ENCODE results near the gene DICER1. TPM values are rescaled to one million over a fixed set of nuclear protein-coding genes. Genes with fewer than 3 reads are reported as not detected.
A peak's percentile ranks its signal among the peaks of the same experiment; 100 is the strongest.
"Not testable (repeated sequence)": the region's sequence is repeated elsewhere in the genome, so short reads cannot be mapped to it uniquely, and the experiment has no call there.

Gene DICER1
- total RNA-seq, 1 donor from 2014 or later: 27.6 TPM

- peak in 1 of 2 donors; percentile 70 for DNase-seq (ENCODE audit: low read depth in 2 of 2)
Measured at GRCh38 chr14:95185033-95185766, 27.9 kb upstream of the DICER1 start.

GRCh38 chr14:95184413-95184790, 27.1 kb upstream of the DICER1 start:
- DNase-seq (ENCODE audit: low read depth in 2 of 2): peak in 1 of 2 donors; percentile 39

GRCh38 chr14:95183532-95184412, 26.4 kb upstream of the DICER1 start:
- peak; percentile 1 to 90 for DNase-seq (ENCODE audit: low read depth in 2 of 2)

GRCh38 chr14:95183082-95183481, 25.8 kb upstream of the DICER1 start:
- no peak for DNase-seq (ENCODE audit: low read depth in 2 of 2)

GRCh38 chr14:95182379-95182778, 25.1 kb upstream of the DICER1 start:
- no peak for DNase-seq (ENCODE audit: low read depth in 2 of 2)

GRCh38 chr14:95180966-95181741, 23.8 kb upstream of the DICER1 start:
- DNase-seq (ENCODE audit: low read depth in 2 of 2): no peak

GRCh38 chr14:95175670-95176069, 18.3 kb upstream of the DICER1 start:
- not testable (repeated sequence) for DNase-seq (ENCODE audit: low read depth in 2 of 2)

GRCh38 chr14:95174184-95174792, 17.0 kb upstream of the DICER1 start:
- DNase-seq (ENCODE audit: low read depth in 2 of 2): peak; percentile 13 to 21

GRCh38 chr14:95173518-95173917, 16.2 kb upstream of the DICER1 start:
- DNase-seq (ENCODE audit: low read depth in 2 of 2): no peak

GRCh38 chr14:95167177-95167576, 9.8 kb upstream of the DICER1 start:
- DNase-seq (ENCODE audit: low read depth in 2 of 2): no peak

GRCh38 chr14:95165517-95165916, 8.2 kb upstream of the DICER1 start:
- no peak for DNase-seq (ENCODE audit: low read depth in 2 of 2)

- DNase-seq (ENCODE audit: low read depth in 2 of 2): no peak
Measured at GRCh38 chr14:95164506-95164905, 7.2 kb upstream of the DICER1 start.

- DNase-seq (ENCODE audit: low read depth in 2 of 2): no peak
Measured at GRCh38 chr14:95163666-95164065, 6.3 kb upstream of the DICER1 start.

- no peak for DNase-seq (ENCODE audit: low read depth in 2 of 2)
Measured at GRCh38 chr14:95163132-95163531, 5.8 kb upstream of the DICER1 start.

GRCh38 chr14:95162641-95163040, 5.3 kb upstream of the DICER1 start:
- no peak for DNase-seq (ENCODE audit: low read depth in 2 of 2)

GRCh38 chr14:95157048-95157326, 342 bp downstream of the DICER1 start:
- DNase-seq (ENCODE audit: low read depth in 2 of 2): no peak

GRCh38 chr14:95156161-95157047, 925 bp downstream of the DICER1 start:
- peak; percentile 49 to 51 for DNase-seq (ENCODE audit: low read depth in 2 of 2)

GRCh38 chr14:95155045-95155444, 2.3 kb downstream of the DICER1 start:
- no peak for DNase-seq (ENCODE audit: low read depth in 2 of 2)

GRCh38 chr14:95153866-95154265, 3.5 kb downstream of the DICER1 start:
- no peak for DNase-seq (ENCODE audit: low read depth in 2 of 2)

- no peak for DNase-seq (ENCODE audit: low read depth in 2 of 2)
Measured at GRCh38 chr14:95151561-95151960, 5.8 kb downstream of the DICER1 start.

- no peak for DNase-seq (ENCODE audit: low read depth in 2 of 2)
Measured at GRCh38 chr14:95150910-95151309, 6.4 kb downstream of the DICER1 start.

Data from lung microvascular endothelial cell (primary cell).